22Rv1 (cell line): ENCODE data around the gene ZNF599.

Source experiments
- ZFX ChIP-seq: fragments of 450-650 bp; IDR thresholded peaks from 2 replicates; pipeline ENCODE4 v1.6.1; 2017; ENCODE audit warnings: antibody characterized with exemption, borderline replicate concordance
- TF ChIP-seq, protein P1 (sequence below): fragments of 450-650 bp; IDR thresholded peaks from 2 replicates; pipeline ENCODE4 v1.5.1; 2017; ENCODE audit warnings: mild to moderate bottlenecking

GRCh38 chr19:34816708-34817107, 43.7 kb upstream of the ZNF599 start:
- TF ChIP-seq, protein P1, sequence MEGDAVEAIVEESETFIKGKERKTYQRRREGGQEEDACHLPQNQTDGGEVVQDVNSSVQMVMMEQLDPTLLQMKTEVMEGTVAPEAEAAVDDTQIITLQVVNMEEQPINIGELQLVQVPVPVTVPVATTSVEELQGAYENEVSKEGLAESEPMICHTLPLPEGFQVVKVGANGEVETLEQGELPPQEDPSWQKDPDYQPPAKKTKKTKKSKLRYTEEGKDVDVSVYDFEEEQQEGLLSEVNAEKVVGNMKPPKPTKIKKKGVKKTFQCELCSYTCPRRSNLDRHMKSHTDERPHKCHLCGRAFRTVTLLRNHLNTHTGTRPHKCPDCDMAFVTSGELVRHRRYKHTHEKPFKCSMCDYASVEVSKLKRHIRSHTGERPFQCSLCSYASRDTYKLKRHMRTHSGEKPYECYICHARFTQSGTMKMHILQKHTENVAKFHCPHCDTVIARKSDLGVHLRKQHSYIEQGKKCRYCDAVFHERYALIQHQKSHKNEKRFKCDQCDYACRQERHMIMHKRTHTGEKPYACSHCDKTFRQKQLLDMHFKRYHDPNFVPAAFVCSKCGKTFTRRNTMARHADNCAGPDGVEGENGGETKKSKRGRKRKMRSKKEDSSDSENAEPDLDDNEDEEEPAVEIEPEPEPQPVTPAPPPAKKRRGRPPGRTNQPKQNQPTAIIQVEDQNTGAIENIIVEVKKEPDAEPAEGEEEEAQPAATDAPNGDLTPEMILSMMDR: no peak
- TF ChIP-seq ZFX: no peak
